Muscle of leg (tissue), 16 donors: ENCODE measurements around the gene CCNA1. TPM values are rescaled to one million over a fixed set of nuclear protein-coding genes. Genes with fewer than 3 reads are reported as not detected.

ENCODE experiments used
- DNase-seq: peaks from one replicate; pipeline ENCODE4 v3.0.0; 2013
- H3K27ac ChIP-seq: one replicate; pipeline ENCODE4 v1.5.1; 2013; ENCODE audit warnings: mild to moderate bottlenecking, low read length, control low read depth
- H3K27me3 ChIP-seq: one replicate; pipeline ENCODE4 v1.6.1; 2013; ENCODE audit warnings: low read length; ENCODE audit not compliant: control insufficient read depth, insufficient read depth
- H3K36me3 ChIP-seq: one replicate; pipeline ENCODE4 v1.6.1; 2013; ENCODE audit warnings: low read length; ENCODE audit not compliant: control insufficient read depth, insufficient read depth
- H3K4me1 ChIP-seq: one replicate; pipeline ENCODE4 v1.6.1; 2013; ENCODE audit warnings: low read length; ENCODE audit not compliant: control insufficient read depth, insufficient read depth
- H3K4me3 ChIP-seq: one replicate; pipeline ENCODE4 v1.5.1; 2013; ENCODE audit warnings: low read length, control low read depth
- H3K9me3 ChIP-seq: replicated peaks from 2 replicates; pipeline ENCODE4 v1.6.1; 2013; ENCODE audit warnings: low read depth, low read length; ENCODE audit not compliant: control insufficient read depth
- WGBS: methylation state at CpG from one replicate; pipeline ENCODE4 v1.1.5; 2013; ENCODE audit warnings: missing lambda C conversion rate; ENCODE audit not compliant: insufficient coverage; 5-methylcytosine and 5-hydroxymethylcytosine counted together
- long read RNA-seq, 11 donors: transcript quantifications; one replicate each; lab custom pipeline, GENCODE V29; 2026
- polyA plus RNA-seq, 8 donors: library from polyadenylated mRNA; unstranded; fragments of 120-200 nt; gene quantifications; one replicate each; pipeline versions ENCODE4 v1.2.1 to v1.2.3, GENCODE V29; 2013; ENCODE audit warnings: inconsistent platforms in 1 of 8, low replicate concordance in 1 of 8; ENCODE audit not compliant: insufficient read length in 8 of 8, insufficient read depth in 1 of 8
- total RNA-seq: library from RNA; stranded (reverse); fragments of 120-200 nt; gene quantifications from one replicate; pipeline ENCODE4 v1.2.4, GENCODE V29; 2013

CCNA1 gene
- 0.75 TPM for total RNA-seq
- 1 to 10 TPM in 5 of 8 donors, under 1 TPM in 3; 0.82 to 1.3 (median 1.0) TPM for polyA plus RNA-seq
- long read RNA-seq, donor 1, result 0 reads
- long read RNA-seq, donor 2, result 0 reads
- long read RNA-seq, donor 3, partial matches to known transcripts, result 0 of 1 reads
- long read RNA-seq, donor 3, other reads (novel, unspliced or antisense), result 0 of 1 reads
- long read RNA-seq, donor 4, result 0 reads
- long read RNA-seq, donor 5, result 0 reads
- long read RNA-seq, donor 6, result 0 reads
- long read RNA-seq, donor 7, partial matches to known transcripts, result 0 of 2 reads
- long read RNA-seq, donor 7, other reads (novel, unspliced or antisense), result 0 of 2 reads
- long read RNA-seq, donor 8, result 0 reads
- long read RNA-seq, donor 9, result 0 reads
- long read RNA-seq, donor 10, result 0 reads
- long read RNA-seq, donor 11, partial matches to known transcripts, result 0 of 1 reads
- long read RNA-seq, donor 11, other reads (novel, unspliced or antisense), result 0 of 1 reads

DNA sequence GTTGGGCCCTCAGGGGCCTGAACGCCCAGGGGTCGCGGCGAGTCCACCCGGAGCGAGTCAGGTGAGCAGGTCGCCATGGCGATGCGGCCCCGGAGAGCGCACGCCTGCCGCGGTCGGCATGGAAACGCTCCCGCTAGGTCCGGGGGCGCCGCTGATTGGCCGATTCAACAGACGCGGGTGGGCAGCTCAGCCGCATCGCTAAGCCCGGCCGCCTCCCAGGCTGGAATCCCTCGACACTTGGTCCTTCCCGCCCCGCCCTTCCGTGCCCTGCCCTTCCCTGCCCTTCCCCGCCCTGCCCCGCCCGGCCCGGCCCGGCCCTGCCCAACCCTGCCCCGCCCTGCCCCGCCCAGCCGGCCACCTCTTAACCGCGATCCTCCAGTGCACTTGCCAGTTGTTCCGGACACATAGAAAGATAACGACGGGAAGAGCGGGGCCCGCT, at the start of gene CCNA1:
TSS of gene CCNA1 (plus strand) at position 390 of the 439 bp plus-strand sequence. CDS start 562 bp downstream, outside the sequence.
- peak; percentile 50 for DNase-seq
- Histone ChIP-seq H3K36me3 (no peaks in the 10 kb centered on the region), H3K27me3 (peaks cover 40% of the 10 kb centered on the region), H3K4me1 (peaks cover 23% of the 10 kb centered on the region), H3K27ac (no peak within 1 kb of the TSS), H3K4me3 (peak within 1 kb of the TSS; percentile 45), H3K9me3 (no peaks in the 10 kb centered on the region)
- under 1% methylated on average over 36 of the region's 46 CpGs for WGBS

DNA sequence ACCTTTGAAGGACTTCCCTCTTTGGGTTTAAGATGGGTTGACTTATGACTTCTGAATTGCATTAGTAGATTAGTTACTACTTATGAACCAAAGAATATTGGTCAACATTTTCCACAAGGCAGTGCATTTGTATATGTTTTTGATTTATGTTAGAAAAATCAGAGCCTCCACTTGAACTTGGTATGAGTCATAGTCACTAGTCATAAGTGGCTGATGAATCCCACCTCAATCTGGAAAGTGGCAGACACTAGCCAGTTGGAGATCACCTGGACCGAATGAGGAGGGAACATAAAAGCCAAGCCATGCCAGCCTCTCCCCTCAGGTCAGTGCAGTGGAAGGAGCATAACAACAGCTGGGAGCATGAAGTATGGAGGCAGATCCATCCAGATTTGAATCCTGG, 46.8 kb upstream of the CCNA1 start:
- Histone ChIP-seq H3K4me3 (no peak overlapping the region), H3K27me3 (no peaks in the 10 kb centered on the region), H3K9me3 (no peaks in the 10 kb centered on the region), H3K4me1 (no peaks in the 10 kb centered on the region), H3K36me3 (no peaks in the 10 kb centered on the region), H3K27ac (no peak overlapping the region)
- WGBS, result no CpG with 5 or more reads among the region's 1 CpG
- no peak for DNase-seq

GRCh38 chr13:36395280-36395679, 37.0 kb upstream of the CCNA1 start:
- DNase-seq, result peak; percentile 87
- Histone ChIP-seq H3K9me3 (peaks cover 4% of the 10 kb centered on the region), H3K4me1 (no peaks in the 10 kb centered on the region), H3K27me3 (no peaks in the 10 kb centered on the region), H3K27ac (no peak overlapping the region), H3K4me3 (no peak overlapping the region), H3K36me3 (no peaks in the 10 kb centered on the region)
- WGBS, result 60% methylated on average over 1 of the region's 2 CpGs

GRCh38 chr13:36405151-36405550, 27.1 kb upstream of the CCNA1 start:
- 90% methylated on average over 1 of the region's 1 CpG for WGBS
- no peaks in the 10 kb centered on the region for H3K36me3 ChIP-seq
- DNase-seq, result no peak
- no peak overlapping the region for H3K4me3 ChIP-seq
- no peaks in the 10 kb centered on the region for H3K4me1 ChIP-seq
- no peaks in the 10 kb centered on the region for H3K9me3 ChIP-seq
- H3K27ac ChIP-seq, result no peak overlapping the region
- H3K27me3 ChIP-seq, result peaks cover 2% of the 10 kb centered on the region

GRCh38 chr13:36412736-36413135, 19.6 kb upstream of the CCNA1 start:
- H3K27me3 ChIP-seq, result peaks cover 2% of the 10 kb centered on the region
- H3K4me1 ChIP-seq, result no peaks in the 10 kb centered on the region
- H3K4me3 ChIP-seq, result no peak overlapping the region
- DNase-seq, result peak; percentile 22
- peaks cover 2% of the 10 kb centered on the region for H3K9me3 ChIP-seq
- WGBS, result no CpG with 5 or more reads among the region's 1 CpG
- no peaks in the 10 kb centered on the region for H3K36me3 ChIP-seq
- H3K27ac ChIP-seq, result no peak overlapping the region

DNA sequence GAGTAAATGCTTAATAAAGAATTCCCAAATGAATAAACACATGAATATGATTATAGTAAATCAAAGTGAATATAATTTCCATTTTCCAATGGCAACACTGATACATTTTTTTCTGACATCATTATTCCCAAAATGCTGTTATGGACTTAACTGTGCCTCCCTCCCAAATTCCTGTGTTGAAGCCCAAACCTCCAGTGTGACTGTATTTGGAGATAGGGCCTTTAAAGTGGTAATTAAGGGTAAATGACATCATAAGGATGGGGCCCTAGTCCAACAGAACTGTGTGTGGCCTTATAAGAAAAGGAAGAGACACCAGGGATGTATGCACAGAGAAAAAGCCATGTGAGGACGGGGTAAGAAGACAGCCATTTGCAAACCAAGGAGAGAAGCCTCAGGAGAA, 19.1 kb upstream of the CCNA1 start:
- 57% methylated on average over 1 of the region's 1 CpG for WGBS
- no peak for DNase-seq
- no peak overlapping the region for H3K27ac ChIP-seq
- H3K27me3 ChIP-seq, result no peaks in the 10 kb centered on the region
- no peak overlapping the region for H3K4me3 ChIP-seq
- H3K9me3 ChIP-seq, result peaks cover 2% of the 10 kb centered on the region
- H3K4me1 ChIP-seq, result no peaks in the 10 kb centered on the region
- H3K36me3 ChIP-seq, result no peaks in the 10 kb centered on the region

GRCh38 chr13:36414461-36414860, 17.8 kb upstream of the CCNA1 start:
- Histone ChIP-seq H3K4me3 (no peak overlapping the region), H3K4me1 (no peaks in the 10 kb centered on the region), H3K36me3 (no peaks in the 10 kb centered on the region), H3K9me3 (peaks cover 2% of the 10 kb centered on the region), H3K27me3 (no peaks in the 10 kb centered on the region), H3K27ac (no peak overlapping the region)
- no peak for DNase-seq
- WGBS, result no CpG with 5 or more reads among the region's 3 CpGs

DNA sequence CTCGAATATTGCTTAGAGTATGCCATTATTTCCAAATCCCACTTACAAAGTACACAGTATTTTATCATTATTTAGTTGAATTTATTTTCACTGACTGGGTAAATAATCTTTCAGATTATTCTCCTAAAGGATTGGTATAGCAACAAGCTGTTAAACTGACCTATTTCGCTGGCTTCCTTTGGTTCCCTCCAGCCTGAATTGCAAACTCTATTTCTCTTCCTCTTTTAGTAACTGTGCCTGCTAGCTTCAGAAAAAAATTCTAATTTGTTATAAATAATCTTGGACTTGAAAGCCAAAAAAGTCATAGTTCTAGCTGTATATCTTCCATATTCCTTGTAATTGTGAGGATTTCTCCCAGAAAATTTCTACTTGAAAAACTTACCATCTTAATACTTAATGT, 15.0 kb upstream of the CCNA1 start:
- DNase-seq, result no peak

DNA sequence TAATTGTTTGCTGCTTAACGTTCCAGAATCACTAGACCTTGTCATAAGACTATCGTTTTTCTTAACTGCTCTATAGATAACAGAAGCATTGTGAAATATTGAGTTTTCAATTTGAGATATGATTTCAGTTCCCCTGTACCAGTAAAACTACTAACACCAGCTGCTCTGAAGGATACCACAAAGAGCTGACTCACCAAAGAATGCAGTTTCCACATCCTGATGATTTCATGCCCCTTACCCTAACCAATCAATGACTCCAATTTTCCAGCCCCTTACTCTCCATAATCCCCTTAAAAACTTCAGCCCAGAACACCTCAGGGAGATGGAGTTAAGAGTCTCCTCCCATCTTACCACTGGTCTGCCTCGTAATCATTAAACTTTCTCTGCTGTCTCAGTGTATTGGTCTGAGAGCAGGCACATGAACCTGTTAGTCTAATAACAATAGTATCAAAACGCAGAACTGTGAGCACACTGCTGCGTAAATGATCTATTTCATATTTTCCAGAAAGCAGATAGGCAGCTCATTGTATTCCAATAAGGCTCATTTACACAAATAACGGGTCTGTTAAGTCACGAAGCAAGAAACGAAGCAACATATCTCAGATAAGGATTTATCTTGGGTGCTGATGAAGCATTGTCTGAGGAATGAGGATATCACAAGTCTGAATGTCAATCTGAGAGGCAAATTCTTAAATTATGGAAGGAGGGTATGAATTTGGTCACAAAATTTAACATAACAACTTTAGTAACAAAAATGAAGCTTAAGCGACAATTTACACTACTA, 14.1 kb upstream of the CCNA1 start:
- Histone ChIP-seq H3K27me3 (no peaks in the 10 kb centered on the region), H3K4me3 (no peak overlapping the region), H3K9me3 (peaks cover 2% of the 10 kb centered on the region), H3K4me1 (no peaks in the 10 kb centered on the region), H3K27ac (no peak overlapping the region), H3K36me3 (no peaks in the 10 kb centered on the region)
- DNase-seq, result peak; percentile 31
- WGBS, result 84% methylated on average over 4 of the region's 9 CpGs

More for the DNA sequence above, 15.0 kb upstream of the CCNA1 start:
- H3K27me3 ChIP-seq, result no peaks in the 10 kb centered on the region
- H3K4me1 ChIP-seq, result no peaks in the 10 kb centered on the region
- no peak overlapping the region for H3K27ac ChIP-seq
- H3K36me3 ChIP-seq, result no peaks in the 10 kb centered on the region
- H3K4me3 ChIP-seq, result no peak overlapping the region
- peaks cover 2% of the 10 kb centered on the region for H3K9me3 ChIP-seq
- WGBS, result no CpG with 5 or more reads among the region's 2 CpGs

DNA sequence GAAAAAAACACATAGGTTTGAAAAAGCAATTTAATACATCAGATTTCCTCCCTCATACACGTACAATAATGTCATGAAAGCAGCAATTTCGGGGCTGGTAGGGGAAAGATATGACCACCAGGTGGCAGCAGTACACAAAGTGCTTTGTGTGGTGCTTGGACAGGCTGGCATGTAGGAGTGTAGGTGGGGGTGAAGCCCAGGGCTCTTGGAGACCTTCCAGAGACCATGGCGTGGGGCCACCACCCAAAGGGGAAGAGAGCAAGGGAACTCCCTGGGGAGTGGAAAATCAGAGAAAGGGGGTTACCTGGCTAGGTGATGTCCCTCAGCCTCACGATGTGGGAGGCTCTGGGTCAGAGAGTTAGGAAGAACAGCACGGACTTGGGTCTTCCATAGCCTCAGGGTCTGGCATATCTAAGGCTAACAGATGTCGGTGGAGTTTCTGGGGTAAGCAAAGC, 11.8 kb upstream of the CCNA1 start:
- no peaks in the 10 kb centered on the region for H3K27me3 ChIP-seq
- H3K27ac ChIP-seq, result no peak overlapping the region
- peaks cover 2% of the 10 kb centered on the region for H3K9me3 ChIP-seq
- 49% methylated on average over 5 of the region's 6 CpGs for WGBS
- DNase-seq, result peak; percentile 74
- H3K4me1 ChIP-seq, result no peaks in the 10 kb centered on the region
- no peak overlapping the region for H3K4me3 ChIP-seq
- H3K36me3 ChIP-seq, result no peaks in the 10 kb centered on the region
